T-helper 2 cell treated with Interferon-gamma antibody and Interleukin-4, amounts not matched to agents 5 μg/mL and 100 μg/mL, for 36 hours (primary cell): ENCODE data around the gene ACBD3.

Experiments
- DNase-seq: peaks from one replicate; pipeline ENCODE4 v3.0.0; 2021; ENCODE audit warnings: low spot score
- H3K27ac Mint-ChIP-seq: one replicate; pipeline ENCODE4 v1.8.0; 2021; ENCODE audit warnings: mild to moderate bottlenecking, mixed read lengths
- H3K27me3 Mint-ChIP-seq: one replicate; pipeline ENCODE4 v1.8.0; 2021; ENCODE audit warnings: low read depth, mixed read lengths
- H3K36me3 Mint-ChIP-seq: one replicate; pipeline ENCODE4 v1.8.0; 2021; ENCODE audit warnings: low read depth, mixed read lengths
- H3K4me1 Mint-ChIP-seq: one replicate; pipeline ENCODE4 v1.8.0; 2021; ENCODE audit warnings: low read depth, mixed read lengths
- H3K4me3 Mint-ChIP-seq: one replicate; pipeline ENCODE4 v1.8.0; 2022; ENCODE audit warnings: mild to moderate bottlenecking, moderate library complexity, mixed read lengths
- H3K9me3 Mint-ChIP-seq: one replicate; pipeline ENCODE4 v1.8.0; 2021; ENCODE audit warnings: mixed read lengths

The ACBD3 gene

GRCh38 chr1:226181996-226182714 is 4.4 kb downstream of the ACBD3 start:
- Mint-ChIP-seq H3K27ac (no peak overlapping the region), H3K27me3 (no peaks in the 10 kb centered on the region), H3K36me3 (peaks cover 26% of the 10 kb centered on the region), H3K4me3 (no peak overlapping the region), H3K9me3 (no peaks in the 10 kb centered on the region), H3K4me1 (peaks cover 33% of the 10 kb centered on the region)
- DNase-seq, result no peak

GRCh38 chr1:226176870-226177269 is 9.7 kb downstream of the ACBD3 start:
- Mint-ChIP-seq H3K4me3 (no peak overlapping the region), H3K27me3 (no peaks in the 10 kb centered on the region), H3K4me1 (peaks cover 15% of the 10 kb centered on the region), H3K9me3 (no peaks in the 10 kb centered on the region), H3K27ac (no peak overlapping the region), H3K36me3 (peaks cover 24% of the 10 kb centered on the region)
- no peak for DNase-seq

DNA sequence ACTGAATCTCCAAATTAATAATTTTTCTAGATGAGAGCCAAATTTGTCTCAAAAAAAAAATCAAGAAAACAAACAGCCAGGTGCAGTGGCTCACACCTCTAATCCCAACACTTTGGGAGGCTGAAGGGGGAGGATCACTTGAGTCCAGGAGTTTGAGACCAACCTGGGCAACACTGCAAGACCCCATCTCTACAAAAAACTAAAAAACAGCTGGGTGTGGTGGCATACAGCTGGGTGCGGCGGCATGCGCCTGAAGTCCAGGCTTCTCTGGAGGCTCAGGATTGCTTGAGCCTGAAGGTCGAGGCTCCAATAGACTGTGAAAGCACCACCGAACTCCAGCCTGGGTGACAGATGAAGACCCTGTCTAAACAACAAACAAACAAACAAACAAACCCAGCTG is 14.0 kb downstream of the ACBD3 start:
- Mint-ChIP-seq H3K9me3 (no peaks in the 10 kb centered on the region), H3K4me1 (peaks cover 6% of the 10 kb centered on the region), H3K36me3 (peaks cover 18% of the 10 kb centered on the region), H3K27ac (no peak overlapping the region), H3K4me3 (no peak overlapping the region), H3K27me3 (no peaks in the 10 kb centered on the region)
- DNase-seq, result no peak

- no peak overlapping the region for H3K27ac Mint-ChIP-seq
- DNase-seq, result no peak
- H3K9me3 Mint-ChIP-seq, result no peaks in the 10 kb centered on the region
- H3K4me1 Mint-ChIP-seq, result peaks cover 2% of the 10 kb centered on the region
- no peak overlapping the region for H3K4me3 Mint-ChIP-seq
- peaks cover 27% of the 10 kb centered on the region for H3K36me3 Mint-ChIP-seq
- H3K27me3 Mint-ChIP-seq, result no peaks in the 10 kb centered on the region
Observed at GRCh38 chr1:226166341-226166740, 20.2 kb downstream of the ACBD3 start.

DNA sequence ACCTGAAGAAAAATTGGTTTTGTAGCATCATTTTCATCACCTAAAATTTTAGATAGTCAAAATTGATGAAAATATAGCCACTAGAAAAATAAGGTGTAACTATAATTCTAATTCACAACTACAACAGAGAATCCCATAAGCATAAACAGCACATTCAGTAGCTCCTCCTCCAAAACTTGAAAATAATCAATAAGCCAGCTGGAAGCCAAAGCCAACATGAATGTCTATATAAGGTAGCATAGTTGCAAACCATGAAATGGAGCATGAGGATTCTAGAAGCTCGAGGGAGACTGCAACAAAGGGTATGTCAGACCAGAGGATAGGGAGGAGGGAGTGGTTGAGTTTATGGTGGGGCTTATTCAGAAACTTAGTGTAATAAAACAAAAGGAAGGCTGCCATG is 22.4 kb downstream of the ACBD3 start:
- H3K9me3 Mint-ChIP-seq, result no peaks in the 10 kb centered on the region
- H3K27me3 Mint-ChIP-seq, result no peaks in the 10 kb centered on the region
- no peak overlapping the region for H3K27ac Mint-ChIP-seq
- no peak overlapping the region for H3K4me3 Mint-ChIP-seq
- peaks cover 33% of the 10 kb centered on the region for H3K36me3 Mint-ChIP-seq
- peaks cover 2% of the 10 kb centered on the region for H3K4me1 Mint-ChIP-seq
- no peak for DNase-seq

DNA sequence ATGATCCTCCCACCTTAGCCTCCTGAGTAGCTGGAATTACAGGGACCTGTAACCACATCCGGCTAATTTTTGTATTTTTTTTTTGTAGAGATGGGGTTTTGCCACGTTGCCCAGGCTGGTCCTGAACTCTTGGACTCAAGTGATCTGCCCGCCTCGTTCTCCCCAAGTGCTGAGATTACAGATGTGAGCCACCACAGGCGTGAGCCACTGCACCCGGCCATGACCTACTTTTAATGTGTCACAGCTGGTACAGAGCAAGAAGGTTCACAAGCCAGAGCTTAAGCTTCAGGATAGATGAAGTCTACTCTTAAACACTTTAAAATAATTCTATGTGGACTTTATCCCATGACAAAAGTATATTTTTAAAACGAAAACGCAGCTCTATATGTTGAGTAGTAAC is 23.6 kb downstream of the ACBD3 start:
- no peaks in the 10 kb centered on the region for H3K27me3 Mint-ChIP-seq
- H3K4me3 Mint-ChIP-seq, result no peak overlapping the region
- no peaks in the 10 kb centered on the region for H3K9me3 Mint-ChIP-seq
- H3K36me3 Mint-ChIP-seq, result peaks cover 43% of the 10 kb centered on the region
- DNase-seq, result no peak
- H3K27ac Mint-ChIP-seq, result no peak overlapping the region
- peaks cover 8% of the 10 kb centered on the region for H3K4me1 Mint-ChIP-seq

- no peak for DNase-seq
Observed at GRCh38 chr1:226158983-226159382, 27.6 kb downstream of the ACBD3 start.

GRCh38 chr1:226158457-226158856 is 28.1 kb downstream of the ACBD3 start:
- H3K9me3 Mint-ChIP-seq, result no peaks in the 10 kb centered on the region
- peaks cover 18% of the 10 kb centered on the region for H3K4me1 Mint-ChIP-seq
- no peak for DNase-seq
- H3K36me3 Mint-ChIP-seq, result peaks cover 41% of the 10 kb centered on the region
- no peaks in the 10 kb centered on the region for H3K27me3 Mint-ChIP-seq
- no peak overlapping the region for H3K4me3 Mint-ChIP-seq
- H3K27ac Mint-ChIP-seq, result no peak overlapping the region

More at GRCh38 chr1:226158983-226159382, 27.6 kb downstream of the ACBD3 start:
- Mint-ChIP-seq H3K27me3 (no peaks in the 10 kb centered on the region), H3K36me3 (peaks cover 41% of the 10 kb centered on the region), H3K9me3 (no peaks in the 10 kb centered on the region), H3K4me1 (peaks cover 17% of the 10 kb centered on the region), H3K27ac (no peak overlapping the region), H3K4me3 (no peak overlapping the region)

- Mint-ChIP-seq H3K4me3 (no peak overlapping the region), H3K27ac (peak overlapping the region; percentile 39), H3K9me3 (no peaks in the 10 kb centered on the region), H3K27me3 (no peaks in the 10 kb centered on the region), H3K4me1 (peaks cover 20% of the 10 kb centered on the region), H3K36me3 (peaks cover 48% of the 10 kb centered on the region)
- DNase-seq, result no peak
Observed at GRCh38 chr1:226157761-226158316, 28.7 kb downstream of the ACBD3 start.

GRCh38 chr1:226154593-226154992 is 31.9 kb downstream of the ACBD3 start:
- no peak for DNase-seq
- H3K27me3 Mint-ChIP-seq, result no peaks in the 10 kb centered on the region
- no peak overlapping the region for H3K4me3 Mint-ChIP-seq
- H3K27ac Mint-ChIP-seq, result peak overlapping the region; percentile 49
- H3K36me3 Mint-ChIP-seq, result peaks cover 45% of the 10 kb centered on the region
- H3K4me1 Mint-ChIP-seq, result peaks cover 20% of the 10 kb centered on the region
- H3K9me3 Mint-ChIP-seq, result no peaks in the 10 kb centered on the region

DNA sequence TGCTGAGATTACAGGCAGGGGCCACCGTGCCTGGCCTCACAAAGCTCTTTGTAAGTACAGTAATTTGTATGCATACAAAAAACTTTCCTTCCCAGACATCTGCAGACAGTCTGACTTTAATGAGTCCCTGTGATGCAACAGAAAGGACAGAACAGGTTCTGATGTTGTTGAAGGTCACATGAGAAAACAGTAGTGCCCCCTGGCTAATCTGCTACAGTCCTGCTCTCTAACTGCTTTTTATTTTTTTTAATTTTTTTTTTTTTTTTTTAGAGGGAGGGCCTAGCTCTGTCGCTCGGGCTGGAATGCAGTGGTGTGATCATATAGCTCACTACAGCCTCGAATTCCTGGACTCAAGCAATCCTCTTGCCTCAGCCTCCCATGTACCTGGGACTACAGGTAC is 36.7 kb downstream of the ACBD3 start:
- peaks cover 8% of the 10 kb centered on the region for H3K4me1 Mint-ChIP-seq
- H3K27me3 Mint-ChIP-seq, result no peaks in the 10 kb centered on the region
- H3K9me3 Mint-ChIP-seq, result no peaks in the 10 kb centered on the region
- no peak overlapping the region for H3K4me3 Mint-ChIP-seq
- no peak for DNase-seq
- H3K27ac Mint-ChIP-seq, result no peak overlapping the region
- peaks cover 44% of the 10 kb centered on the region for H3K36me3 Mint-ChIP-seq

GRCh38 chr1:226148121-226148648 is 38.4 kb downstream of the ACBD3 start:
- DNase-seq, result no peak
- Mint-ChIP-seq H3K4me3 (no peak overlapping the region), H3K27ac (peak overlapping the region; percentile 10), H3K36me3 (peaks cover 40% of the 10 kb centered on the region), H3K4me1 (no peaks in the 10 kb centered on the region), H3K9me3 (no peaks in the 10 kb centered on the region), H3K27me3 (no peaks in the 10 kb centered on the region)

DNA sequence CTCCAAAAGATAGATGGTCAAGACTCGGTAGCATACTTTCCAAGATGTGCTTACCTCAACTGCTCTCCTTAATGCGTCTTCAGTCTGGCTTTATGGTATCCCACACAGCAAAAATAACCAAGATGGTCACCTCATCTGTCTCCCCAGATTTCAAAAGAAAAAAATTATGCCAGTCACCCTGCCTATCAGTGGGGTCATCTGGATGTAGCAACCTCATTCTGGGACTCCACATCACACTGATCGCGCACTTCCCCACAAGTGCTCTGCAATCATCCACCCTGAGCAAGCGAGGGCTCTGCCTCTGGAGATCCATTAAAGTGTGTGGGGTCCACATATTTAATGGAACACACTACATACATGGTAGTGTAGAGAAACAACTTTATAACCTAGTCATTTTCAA is 42.5 kb downstream of the ACBD3 start:
- Mint-ChIP-seq H3K4me1 (no peaks in the 10 kb centered on the region), H3K27ac (no peak overlapping the region), H3K9me3 (no peaks in the 10 kb centered on the region), H3K27me3 (no peaks in the 10 kb centered on the region), H3K4me3 (no peak overlapping the region), H3K36me3 (peaks cover 23% of the 10 kb centered on the region)
- DNase-seq, result no peak

GRCh38 chr1:226135709-226136108 is 50.8 kb downstream of the ACBD3 start:
- DNase-seq, result no peak
- peaks cover 1% of the 10 kb centered on the region for H3K27me3 Mint-ChIP-seq
- peaks cover 1% of the 10 kb centered on the region for H3K4me1 Mint-ChIP-seq
- H3K27ac Mint-ChIP-seq, result no peak overlapping the region
- H3K4me3 Mint-ChIP-seq, result no peak overlapping the region
- no peaks in the 10 kb centered on the region for H3K36me3 Mint-ChIP-seq
- no peaks in the 10 kb centered on the region for H3K9me3 Mint-ChIP-seq
